SHP77 treated with DMSO at 0.1 percent for 48 hours (cell line): ENCODE results near the gene C4orf50.

Experiments
- DNase-seq: peaks from one replicate; lab custom pipeline; 2025; lab: John Stamatoyannopoulos, UW

Gene C4orf50

DNA sequence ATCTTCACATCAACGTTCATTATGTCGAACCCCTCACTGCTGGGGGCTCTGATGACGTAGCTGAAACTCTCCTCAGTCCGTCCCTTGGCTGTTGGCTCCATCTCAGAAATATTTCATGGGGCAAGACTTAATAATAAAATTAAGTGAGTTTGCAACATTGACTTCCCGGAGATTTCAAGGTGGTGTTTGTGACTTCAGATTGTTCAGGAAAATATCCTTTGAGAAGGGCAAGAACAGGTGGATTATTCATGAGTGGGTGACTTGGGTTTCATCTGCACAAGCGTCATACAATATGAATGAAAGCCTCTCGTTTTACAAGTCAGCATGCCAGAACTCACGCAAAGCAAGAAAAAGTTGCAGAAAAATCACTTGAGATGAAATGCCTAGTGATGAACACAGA is at the start of gene C4orf50:
Gene C4orf50, minus strand, starts transcription at position 101 of the 400 bp plus-strand sequence.
- no peak for DNase-seq

DNA sequence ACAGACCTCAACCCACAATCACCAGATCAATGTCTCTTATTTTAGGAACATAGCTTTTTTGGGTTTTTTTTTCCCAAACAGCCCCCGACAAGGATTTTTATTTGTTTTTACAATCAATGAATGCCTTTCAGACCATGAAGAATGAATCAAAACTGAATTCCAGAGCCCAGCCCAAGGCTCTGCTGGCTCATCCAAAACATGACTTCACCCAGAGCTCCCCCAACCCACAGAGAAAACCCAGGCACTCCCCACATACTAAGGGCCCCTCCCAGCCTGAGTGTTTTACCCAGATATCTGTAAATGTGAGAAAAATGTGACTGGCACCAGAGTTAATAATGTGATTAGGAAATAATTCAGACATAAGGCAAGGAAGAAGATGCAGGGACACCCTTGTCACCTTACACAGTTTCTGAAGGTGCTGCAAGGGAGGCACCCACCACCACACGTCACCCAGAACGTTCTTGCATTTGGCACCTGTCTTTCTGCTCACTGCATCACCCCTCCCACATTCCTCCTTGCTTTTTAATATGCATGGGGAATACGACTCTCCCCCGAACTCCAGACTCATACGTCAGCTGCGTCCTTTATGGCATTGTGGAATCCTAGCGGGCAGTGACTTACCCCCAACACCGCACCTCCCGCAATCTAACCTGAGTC is 47.8 kb upstream of the C4orf50 start:
- no peak for DNase-seq

DNA sequence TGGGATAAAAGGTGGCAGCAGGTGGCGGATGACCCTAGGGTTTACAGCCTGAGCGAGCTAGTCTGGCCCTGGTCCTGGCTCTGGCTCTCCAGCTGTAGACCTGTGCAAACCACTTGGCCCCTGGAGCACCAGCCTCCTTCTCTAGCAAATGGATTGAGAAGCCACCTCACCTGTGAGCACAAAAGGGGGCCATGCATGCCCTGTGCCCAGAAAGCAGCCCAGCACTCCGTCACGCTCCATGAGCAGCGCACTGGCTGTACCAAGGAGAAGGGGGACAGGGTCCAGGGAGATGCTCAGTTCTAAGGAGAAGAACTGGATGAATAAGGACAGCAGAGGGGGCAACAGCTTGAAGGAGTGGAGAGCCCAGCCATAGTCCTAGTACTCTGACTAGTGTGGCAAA is 46.9 kb upstream of the C4orf50 start:
- DNase-seq, result no peak

GRCh38 chr4:6064383-6064782 is 46.2 kb upstream of the C4orf50 start:
- DNase-seq, result no peak

DNA sequence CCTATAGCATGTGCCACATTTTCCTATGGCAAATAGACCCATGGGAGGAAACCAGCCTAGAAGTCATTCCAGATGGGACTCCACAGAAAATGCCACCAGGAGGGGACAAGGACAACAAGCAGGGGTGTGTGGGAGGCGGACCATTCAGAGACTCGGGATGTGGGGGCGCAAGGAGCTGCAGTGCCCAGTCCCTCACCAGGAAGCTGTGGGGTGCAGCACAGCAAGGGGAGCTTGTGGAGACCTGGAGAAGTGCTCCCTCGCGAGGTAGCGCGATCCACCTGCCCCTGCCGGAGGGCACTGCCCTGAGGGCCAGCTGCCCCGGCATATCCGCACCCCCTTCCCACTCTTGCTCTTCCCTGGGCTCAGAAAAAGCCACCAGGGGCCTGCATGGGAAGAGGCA is 45.5 kb upstream of the C4orf50 start:
- no peak for DNase-seq

GRCh38 chr4:6062133-6062532 is 43.9 kb upstream of the C4orf50 start:
- no peak for DNase-seq

- no peak for DNase-seq
Measured at GRCh38 chr4:6059375-6059805, 41.2 kb upstream of the C4orf50 start.

DNA sequence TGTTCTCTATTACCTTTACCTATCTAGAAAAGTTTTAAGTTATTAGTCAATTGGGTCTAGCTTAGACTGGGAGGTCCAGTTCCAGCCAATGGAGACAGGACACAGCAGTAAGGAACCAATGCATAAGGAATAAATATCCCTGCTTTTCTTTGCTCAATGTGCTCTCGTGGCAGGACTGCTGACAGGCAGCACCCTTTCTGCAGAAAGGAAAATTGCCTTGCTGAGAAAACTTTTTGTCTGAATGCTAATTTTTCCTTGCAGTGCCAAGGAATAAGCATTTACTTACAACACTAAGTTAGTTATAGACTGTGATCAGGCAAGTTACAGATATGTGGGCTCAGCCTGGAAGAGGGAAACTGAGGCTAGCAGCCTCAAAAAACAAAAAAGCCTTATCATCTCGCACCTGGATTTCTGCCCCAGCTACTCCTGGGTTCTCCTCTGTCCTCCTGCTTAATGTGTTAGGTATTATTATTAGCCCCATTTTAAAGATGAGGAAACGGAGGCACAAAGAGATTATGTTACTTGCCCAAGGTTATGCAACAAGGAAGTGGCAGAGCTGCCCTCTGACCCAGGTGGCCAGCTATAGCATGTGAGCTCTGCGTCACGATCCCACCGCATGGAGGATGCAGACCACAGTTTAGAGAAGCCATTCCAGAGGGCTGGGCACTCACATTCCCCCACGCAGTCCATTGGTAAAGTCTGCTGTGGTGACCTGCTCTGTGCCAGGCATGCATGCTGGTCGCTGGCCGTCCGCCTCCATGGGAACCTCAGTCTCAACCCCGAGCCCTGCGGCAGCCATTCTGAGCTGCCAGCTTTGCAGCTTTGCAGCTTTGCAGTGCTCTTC is 40.5 kb upstream of the C4orf50 start:
- DNase-seq, result no peak

DNA sequence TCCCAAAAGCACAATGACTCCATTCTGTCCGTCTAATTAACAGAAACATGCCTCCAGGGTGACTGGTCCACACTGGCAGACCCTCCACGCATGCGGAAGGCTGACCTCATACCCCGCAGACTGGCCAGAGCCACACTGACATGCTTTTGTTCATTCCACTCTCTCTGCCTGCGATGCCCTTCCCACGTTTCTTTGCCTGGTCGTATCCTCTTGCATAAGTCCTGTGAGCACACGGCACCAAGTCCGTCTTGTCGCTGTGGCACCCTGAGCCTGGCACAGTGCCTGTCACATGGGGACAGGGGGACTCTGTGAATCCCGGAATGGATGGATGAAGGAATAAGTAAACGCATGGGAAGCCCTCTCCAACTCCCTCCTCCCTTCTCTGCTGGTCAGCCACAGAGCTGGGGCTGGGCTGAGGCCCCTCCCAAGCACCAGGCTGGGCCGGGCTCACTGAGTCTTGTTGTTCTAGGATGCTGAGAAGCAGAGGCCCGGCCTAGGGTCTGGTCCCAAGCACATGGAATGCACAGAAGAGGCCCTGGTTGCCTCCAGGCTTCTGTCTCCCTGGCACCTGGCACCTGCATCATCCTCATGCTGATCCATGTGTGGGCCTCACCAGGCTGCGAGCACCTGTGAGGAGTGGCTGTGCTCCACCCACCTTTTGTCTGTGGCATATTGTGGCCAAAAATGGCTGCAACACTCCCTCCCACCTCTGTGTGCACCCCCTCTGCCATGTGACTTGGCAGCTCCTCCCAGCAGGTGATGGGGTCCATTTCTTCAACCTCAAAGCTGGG is 38.9 kb upstream of the C4orf50 start:
- no peak for DNase-seq

DNA sequence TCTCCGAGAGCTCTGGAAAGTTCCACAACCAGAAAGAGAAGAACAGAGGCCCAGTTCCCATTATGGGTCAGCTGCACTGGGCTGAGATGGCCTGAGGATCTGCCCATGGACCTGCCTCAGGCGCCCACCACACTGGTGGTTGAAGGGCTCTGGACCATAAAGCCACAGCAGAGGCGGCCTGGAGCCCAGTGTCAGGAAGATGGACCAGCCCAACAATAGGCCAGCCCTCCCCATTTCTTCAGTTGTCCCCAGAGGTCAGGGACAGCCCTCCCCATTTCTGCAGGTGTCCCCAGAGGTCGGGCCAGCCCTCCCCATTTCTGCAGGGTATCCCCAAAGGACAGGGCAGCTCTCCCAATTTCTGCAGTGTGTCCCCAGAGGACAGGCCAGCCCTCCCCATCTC is 37.2 kb upstream of the C4orf50 start:
- DNase-seq, result no peak

GRCh38 chr4:6055030-6055429 is 36.8 kb upstream of the C4orf50 start:
- no peak for DNase-seq

DNA sequence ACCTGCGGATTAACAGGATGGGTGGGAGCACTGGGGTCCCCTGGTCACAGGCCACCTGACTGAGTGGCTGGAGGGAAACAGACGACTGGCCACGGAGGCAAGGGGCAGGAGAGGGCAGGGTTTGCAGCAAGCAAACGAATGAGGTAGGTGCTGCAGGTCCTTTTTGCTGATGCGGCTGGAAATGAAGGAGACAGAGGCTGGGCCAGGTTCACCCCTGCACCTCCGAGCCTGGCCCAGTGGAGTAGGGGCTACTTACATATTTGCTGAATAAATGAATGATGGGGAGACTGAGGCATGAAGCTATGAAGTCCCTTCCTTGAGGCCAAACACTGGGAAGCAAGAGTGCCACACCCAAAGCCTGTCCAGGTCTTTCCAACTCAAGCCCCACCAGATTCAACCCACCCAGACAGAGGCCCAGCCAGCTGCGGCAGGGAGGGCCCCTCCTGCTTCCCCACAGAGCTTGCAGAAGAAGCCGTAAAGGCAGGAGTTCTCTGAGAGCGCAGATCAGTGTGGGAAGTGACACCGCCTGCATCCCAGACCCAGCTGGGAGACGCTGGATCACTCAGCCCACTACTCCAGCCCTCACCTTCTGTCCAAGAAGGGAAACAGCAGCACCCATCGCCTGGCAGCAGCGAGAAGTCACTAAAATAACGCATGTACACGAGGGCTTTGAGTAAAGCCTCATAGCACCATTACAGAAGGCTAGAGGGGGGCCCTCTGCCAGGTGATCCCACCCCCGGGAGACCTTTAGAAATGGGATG is 36.1 kb upstream of the C4orf50 start:
- no peak for DNase-seq

DNA sequence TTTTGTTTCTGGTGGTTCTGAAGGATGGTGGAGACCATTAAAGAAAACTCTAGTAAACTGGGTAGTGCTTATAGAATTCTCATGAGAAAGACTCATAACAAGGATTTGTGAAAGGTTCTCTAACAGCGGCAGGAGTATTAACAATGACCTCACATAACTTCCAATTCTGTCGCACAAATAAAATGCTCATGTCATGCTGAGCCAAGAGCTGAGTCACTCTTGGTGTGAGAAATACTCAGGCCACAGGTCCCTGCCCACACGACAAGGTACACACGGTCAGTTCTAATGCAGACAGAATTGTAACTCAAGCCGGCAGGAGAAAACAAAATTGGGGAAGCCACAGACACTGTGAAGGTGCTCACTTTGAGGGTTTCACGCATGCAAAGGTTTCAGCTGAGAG is 34.4 kb upstream of the C4orf50 start:
- no peak for DNase-seq

- no peak for DNase-seq
Measured at GRCh38 chr4:6050551-6050950, 32.3 kb upstream of the C4orf50 start.

GRCh38 chr4:6049985-6050384 is 31.8 kb upstream of the C4orf50 start:
- DNase-seq, result no peak

- DNase-seq, result no peak
Measured at GRCh38 chr4:6049278-6049677, 31.0 kb upstream of the C4orf50 start.

- no peak for DNase-seq
Measured at GRCh38 chr4:6048537-6048936, 30.3 kb upstream of the C4orf50 start.

DNA sequence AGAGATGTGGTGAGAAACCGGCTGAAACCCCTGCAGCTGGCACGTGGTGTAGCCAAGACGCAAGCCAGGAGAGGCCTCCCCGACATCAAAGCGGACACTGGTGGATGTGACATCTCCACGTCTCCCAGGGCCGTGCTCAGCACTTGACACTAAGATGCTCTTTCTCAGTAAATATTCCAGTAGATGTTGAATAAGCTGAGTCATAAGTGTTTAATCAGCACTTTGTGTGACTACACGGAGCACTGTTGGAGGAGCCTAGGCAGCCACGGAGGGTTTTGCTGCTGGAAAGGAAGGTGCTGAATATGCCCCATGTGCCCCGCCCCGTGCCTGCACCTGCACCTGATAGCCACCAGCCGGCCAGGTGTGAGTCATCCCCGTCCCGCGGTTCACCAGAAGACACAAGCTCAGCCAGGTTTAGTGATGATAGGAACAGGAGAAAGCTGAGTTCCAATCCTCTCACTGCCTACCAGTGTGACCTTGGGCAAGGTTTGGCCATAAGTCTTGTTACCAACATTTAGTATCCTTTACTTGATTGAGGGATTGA is 29.0 kb upstream of the C4orf50 start:
- DNase-seq, result no peak

GRCh38 chr4:6046526-6047129 is 28.4 kb upstream of the C4orf50 start:
- DNase-seq, result no peak

DNA sequence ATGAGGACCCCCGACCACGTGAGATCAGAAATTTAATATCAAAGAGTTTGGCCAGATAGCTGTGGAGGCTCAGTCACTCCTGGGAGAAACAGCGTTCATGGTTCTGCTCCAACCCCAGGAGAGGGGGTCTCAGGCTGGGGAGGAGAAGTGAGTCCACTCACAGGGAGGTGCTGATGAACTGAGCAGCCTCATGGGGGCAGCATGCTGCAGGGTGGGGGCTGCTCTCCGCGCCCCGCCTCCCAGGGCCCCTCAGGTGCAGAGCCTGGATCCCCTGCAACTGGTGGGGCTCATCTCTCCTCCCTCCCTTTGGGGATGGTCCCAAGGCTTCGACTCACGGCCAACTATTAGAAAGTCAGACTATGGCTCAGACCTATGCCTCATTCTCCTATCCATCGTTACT is 26.6 kb upstream of the C4orf50 start:
- DNase-seq, result no peak

- no peak for DNase-seq
Measured at GRCh38 chr4:6044276-6044675, 26.0 kb upstream of the C4orf50 start.
